ENCODE measurements around the gene CCDC93. TPM values are rescaled to one million over a fixed set of nuclear protein-coding genes. Genes with fewer than 3 reads are reported as not detected.

CCDC93 gene
- total and polyA plus RNA-seq, 4 donors = 9.6 to 45.6 (median 24.2) TPM

DNA sequence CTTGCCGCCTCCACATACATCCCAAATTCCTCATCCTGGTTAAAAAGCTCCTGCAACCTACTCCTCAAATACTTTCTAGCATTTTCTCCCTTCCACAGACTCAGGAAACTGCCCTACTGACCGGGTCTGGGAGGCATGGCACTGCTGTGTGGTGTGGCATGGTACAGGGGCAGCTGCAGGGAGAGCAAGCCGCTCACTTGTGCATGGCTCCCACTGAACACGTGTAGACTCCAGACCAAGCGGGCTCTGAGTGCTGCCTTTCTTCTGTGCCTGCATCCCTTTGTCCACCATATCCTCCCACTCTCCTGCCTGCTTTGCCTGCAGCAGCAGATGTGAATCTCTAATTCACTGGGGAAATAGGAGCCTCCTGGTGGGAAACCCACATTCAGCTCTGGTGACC is 72.2 kb downstream of the CCDC93 start:
- WGBS, 2 donors = 96 to 100% methylated on average over 5 of the region's 5 CpGs
- no peak for DNase-seq
- no peaks in the 10 kb centered on the region for H3K27me3 ChIP-seq (ENCODE audit: control insufficient read depth in 3 of 3, insufficient read depth in 3 of 3, low read length in 2 of 3)
- no peaks in the 10 kb centered on the region for H3K9me3 ChIP-seq (ENCODE audit: control insufficient read depth in 4 of 4, insufficient read depth in 3 of 4, low read length in 3 of 4)
- H3K9ac ChIP-seq (ENCODE audit: insufficient read depth in 1 of 2, low read length in 2 of 2) = no peak overlapping the region
- TF ChIP-seq, protein P1, sequence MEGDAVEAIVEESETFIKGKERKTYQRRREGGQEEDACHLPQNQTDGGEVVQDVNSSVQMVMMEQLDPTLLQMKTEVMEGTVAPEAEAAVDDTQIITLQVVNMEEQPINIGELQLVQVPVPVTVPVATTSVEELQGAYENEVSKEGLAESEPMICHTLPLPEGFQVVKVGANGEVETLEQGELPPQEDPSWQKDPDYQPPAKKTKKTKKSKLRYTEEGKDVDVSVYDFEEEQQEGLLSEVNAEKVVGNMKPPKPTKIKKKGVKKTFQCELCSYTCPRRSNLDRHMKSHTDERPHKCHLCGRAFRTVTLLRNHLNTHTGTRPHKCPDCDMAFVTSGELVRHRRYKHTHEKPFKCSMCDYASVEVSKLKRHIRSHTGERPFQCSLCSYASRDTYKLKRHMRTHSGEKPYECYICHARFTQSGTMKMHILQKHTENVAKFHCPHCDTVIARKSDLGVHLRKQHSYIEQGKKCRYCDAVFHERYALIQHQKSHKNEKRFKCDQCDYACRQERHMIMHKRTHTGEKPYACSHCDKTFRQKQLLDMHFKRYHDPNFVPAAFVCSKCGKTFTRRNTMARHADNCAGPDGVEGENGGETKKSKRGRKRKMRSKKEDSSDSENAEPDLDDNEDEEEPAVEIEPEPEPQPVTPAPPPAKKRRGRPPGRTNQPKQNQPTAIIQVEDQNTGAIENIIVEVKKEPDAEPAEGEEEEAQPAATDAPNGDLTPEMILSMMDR (IDR thresholded peaks at IDR 0.05; ENCODE audit: control extremely low read depth, extremely low read depth) = no peak
- no peak overlapping the region for H3K27ac ChIP-seq (ENCODE audit: low read depth in 1 of 2, low read length in 1 of 2)
- no peak for ATAC-seq (ENCODE audit: insufficient read depth, low FRiP score)
- H3K36me3 ChIP-seq (ENCODE audit: control insufficient read depth in 4 of 4, insufficient read depth in 4 of 4, low read length in 4 of 4) = peaks cover 26 to 64% (median 42%) of the 10 kb centered on the region in 4 donors
- peaks cover 0 to 3% (median 0%) of the 10 kb centered on the region in 5 donors for H3K4me1 ChIP-seq (ENCODE audit: control insufficient read depth in 5 of 5, insufficient read depth in 5 of 5, low read length in 5 of 5)
- no peak overlapping the region for H3K4me3 ChIP-seq

DNA sequence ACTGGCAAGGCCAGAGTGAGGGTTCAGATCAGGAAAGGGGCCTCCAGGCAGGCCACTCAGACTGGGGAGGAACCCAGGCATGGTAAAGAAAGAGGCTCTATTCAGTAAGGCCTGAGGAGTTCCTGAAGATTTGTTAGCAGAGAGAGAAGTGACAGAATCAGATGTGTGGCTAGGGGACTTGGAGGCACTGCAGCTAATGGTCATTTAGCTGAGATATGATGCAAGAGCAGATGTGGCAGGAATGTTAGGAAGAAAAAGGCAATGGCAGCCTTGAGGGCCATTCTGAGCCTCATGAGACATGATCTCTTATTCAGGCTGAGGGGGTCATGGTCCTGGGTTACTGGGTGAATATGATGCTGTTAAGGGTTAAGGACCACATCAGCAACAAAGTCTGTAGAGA is 73.4 kb downstream of the CCDC93 start:
- TF ChIP-seq, protein P1 (IDR thresholded peaks at IDR 0.05; ENCODE audit: control extremely low read depth, extremely low read depth) = no peak
- ATAC-seq (ENCODE audit: insufficient read depth, low FRiP score) (no peak), DNase-seq (no peak)
- Histone ChIP-seq H3K9ac (ENCODE audit: insufficient read depth in 1 of 2, low read length in 2 of 2) (no peak overlapping the region), H3K4me3 (no peak overlapping the region), H3K9me3 (ENCODE audit: control insufficient read depth in 4 of 4, insufficient read depth in 3 of 4, low read length in 3 of 4) (no peaks in the 10 kb centered on the region), H3K27ac (ENCODE audit: low read depth in 1 of 2, low read length in 1 of 2) (no peak overlapping the region), H3K36me3 (ENCODE audit: control insufficient read depth in 4 of 4, insufficient read depth in 4 of 4, low read length in 4 of 4) (peaks cover 25 to 60% (median 35%) of the 10 kb centered on the region in 4 donors), H3K4me1 (ENCODE audit: control insufficient read depth in 5 of 5, insufficient read depth in 5 of 5, low read length in 5 of 5) (peaks cover 0 to 3% (median 0%) of the 10 kb centered on the region in 5 donors), H3K27me3 (ENCODE audit: control insufficient read depth in 3 of 3, insufficient read depth in 3 of 3, low read length in 2 of 3) (no peaks in the 10 kb centered on the region)

DNA sequence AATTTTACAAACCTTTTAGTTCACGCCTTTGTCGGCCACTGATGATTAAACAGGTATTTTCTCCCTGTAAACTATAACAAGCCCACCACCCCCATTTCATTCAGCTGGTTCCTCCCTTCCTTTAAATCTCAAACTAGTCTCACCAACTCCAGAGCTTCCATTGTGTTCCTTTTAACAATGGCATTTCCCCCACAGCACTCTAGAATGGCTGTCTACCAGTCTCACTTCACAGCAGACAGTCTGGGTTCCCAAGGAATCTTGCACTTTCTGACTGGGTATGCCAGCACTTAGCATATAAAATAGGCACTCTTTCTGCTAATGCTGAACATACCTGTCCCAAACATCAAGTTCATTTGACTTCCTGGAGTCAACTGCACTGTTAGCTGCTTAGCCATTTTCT is 75.3 kb downstream of the CCDC93 start:
- no peak for DNase-seq
- Histone ChIP-seq H3K4me3 (no peak overlapping the region), H3K36me3 (ENCODE audit: control insufficient read depth in 4 of 4, insufficient read depth in 4 of 4, low read length in 4 of 4) (peaks cover 28 to 64% (median 34%) of the 10 kb centered on the region in 4 donors), H3K4me1 (ENCODE audit: control insufficient read depth in 5 of 5, insufficient read depth in 5 of 5, low read length in 5 of 5) (peaks cover 0 to 3% (median 2%) of the 10 kb centered on the region in 5 donors), H3K9me3 (ENCODE audit: control insufficient read depth in 4 of 4, insufficient read depth in 3 of 4, low read length in 3 of 4) (no peaks in the 10 kb centered on the region), H3K27me3 (ENCODE audit: control insufficient read depth in 3 of 3, insufficient read depth in 3 of 3, low read length in 2 of 3) (no peaks in the 10 kb centered on the region), H3K9ac (ENCODE audit: insufficient read depth in 1 of 2, low read length in 2 of 2) (no peak overlapping the region), H3K27ac (ENCODE audit: low read depth in 1 of 2, low read length in 1 of 2) (no peak overlapping the region)
- WGBS, 2 donors = 89 to 97% methylated on average over 2 of the region's 2 CpGs
- TF ChIP-seq, protein P1 (IDR thresholded peaks at IDR 0.05; ENCODE audit: control extremely low read depth, extremely low read depth) = no peak
- ATAC-seq (ENCODE audit: insufficient read depth, low FRiP score) = no peak

DNA sequence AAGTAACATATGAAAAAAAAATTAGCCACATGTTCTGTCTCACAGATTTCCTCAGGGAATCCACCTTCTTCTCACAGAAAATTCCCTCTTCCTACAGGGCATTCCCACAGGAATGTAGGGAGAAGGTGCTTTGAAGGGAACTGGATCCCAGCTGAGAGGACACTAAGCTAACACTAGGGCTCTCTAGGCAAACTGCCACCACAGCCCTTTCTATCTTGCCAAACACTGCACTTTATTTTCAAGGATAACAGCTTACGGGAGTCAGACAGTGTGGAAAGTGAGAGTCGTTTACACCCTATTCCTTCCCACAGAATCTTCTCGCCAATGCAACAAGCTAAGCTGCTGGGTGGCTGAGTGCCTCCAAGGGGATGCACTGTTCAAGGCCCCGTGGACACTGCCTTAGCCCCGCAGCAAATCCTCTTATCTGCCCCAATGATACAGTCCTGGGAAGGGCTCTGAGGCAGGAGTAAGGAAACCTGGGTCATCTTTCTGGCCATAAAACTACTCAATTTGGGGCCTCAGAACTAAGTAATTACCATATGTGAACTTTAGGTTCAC is 76.9 kb downstream of the CCDC93 start:
- 85% methylated on average over 5 of the region's 5 CpGs for WGBS, 2 donors

More for the DNA sequence above, 76.9 kb downstream of the CCDC93 start:
- H3K9ac ChIP-seq (ENCODE audit: insufficient read depth in 1 of 2, low read length in 2 of 2) = no peak overlapping the region
- no peak overlapping the region for H3K27ac ChIP-seq (ENCODE audit: low read depth in 1 of 2, low read length in 1 of 2)
- peaks cover 0 to 3% (median 3%) of the 10 kb centered on the region in 5 donors for H3K4me1 ChIP-seq (ENCODE audit: control insufficient read depth in 5 of 5, insufficient read depth in 5 of 5, low read length in 5 of 5)
- no peak for DNase-seq
- ATAC-seq (ENCODE audit: insufficient read depth, low FRiP score) = no peak
- no peaks in the 10 kb centered on the region for H3K27me3 ChIP-seq (ENCODE audit: control insufficient read depth in 3 of 3, insufficient read depth in 3 of 3, low read length in 2 of 3)
- no peak overlapping the region for H3K4me3 ChIP-seq
- peaks cover 34 to 68% (median 37%) of the 10 kb centered on the region in 4 donors for H3K36me3 ChIP-seq (ENCODE audit: control insufficient read depth in 4 of 4, insufficient read depth in 4 of 4, low read length in 4 of 4)
- no peaks in the 10 kb centered on the region for H3K9me3 ChIP-seq (ENCODE audit: control insufficient read depth in 4 of 4, insufficient read depth in 3 of 4, low read length in 3 of 4)
- TF ChIP-seq, protein P1 (IDR thresholded peaks at IDR 0.05; ENCODE audit: control extremely low read depth, extremely low read depth) = no peak
